ENCODE data around the gene USP48.

GRCh38 chr1:21764615-21765423 lies 18.1 kb downstream of the USP48 start:
- TF ChIP-seq CTCF (IDR thresholded peaks at IDR 0.05; ENCODE audit: low read length) (no peak), EZH2phosphoT487 (IDR thresholded peaks at IDR 0.05; ENCODE audit: low read length) (no peak)
